HepG2 (cell line): ENCODE measurements around the gene GRIP1. TPM values are rescaled to one million over a fixed set of nuclear protein-coding genes. Genes with fewer than 3 reads are reported as not detected.

ENCODE experiments used
- ATAC-seq: fragments of 200-7000 bp; cut with Tn5 transposase; 3 replicates; pipeline ENCODE4 v1.9.1; 2020; ENCODE audit warnings: mild to moderate bottlenecking, moderate library complexity
- BruUV-seq: library from RNA; stranded (reverse); fragments of 400-500 nt; replicated peaks from 2 replicates; lab custom pipeline; 2021; lab: Mats Ljungman, UMichigan
- CTCF ChIA-PET: fragments of 300-600 bp; formaldehyde crosslinking; extraction: SDS; loops from one replicate; lab custom pipeline; 2021; ENCODE audit warnings: low total read pairs, inconsistent platforms, low intra/inter-chr PET ratio; lab: Yijun Ruan, JAX
- POLR2A ChIA-PET: fragments of 350-600 bp; sonication (Branson Sonifier 250); formaldehyde crosslinking; loops from one replicate; lab custom pipeline; 2020; ENCODE audit warnings: antibody characterized with exemption, inconsistent platforms; lab: Yijun Ruan, JAX
- DNase-seq: peaks from one replicate; pipeline ENCODE4 v3.0.0-alpha.2; 2015; ENCODE audit warnings: low spot score
- FAIRE-seq: peaks from 3 replicates; lab custom pipeline; 2011; peaks lifted over from hg19 to GRCh38; lab: Jason Lieb, UNC
- H2AFZ ChIP-seq: one replicate; pipeline ENCODE4 v1.6.1; 2011; ENCODE audit warnings: low read length, inconsistent platforms
- H3K27ac ChIP-seq: fragments of 300-600 bp; 3 replicates; pipeline ENCODE4 v1.8.0; 2011; ENCODE audit warnings: mixed run types, mild to moderate bottlenecking, mixed read lengths, low read length, inconsistent platforms; ENCODE audit not compliant: insufficient read depth; ENCODE audit errors: extremely low read length
- H3K27me3 ChIP-seq, 2 experiments: fragments of 200-600 bp in 1 of 2; 2 replicates in 1 of 2; 3 replicates in 1 of 2; pipeline versions ENCODE4 v1.6.0 to v1.8.0; 2011; ENCODE audit warnings: low read length in 2 of 2, mild to moderate bottlenecking in 2 of 2, moderate library complexity in 2 of 2, inconsistent platforms in 1 of 2; ENCODE audit not compliant: insufficient read depth in 2 of 2, control insufficient read depth in 1 of 2
- H3K36me3 ChIP-seq, 2 experiments: fragments of 200-600 bp in 1 of 2; replicated peaks in 1 of 2; 2 replicates in 1 of 2; 3 replicates in 1 of 2; pipeline versions ENCODE4 v1.5.1 to v1.8.0; 2011; ENCODE audit warnings: low read length in 2 of 2, inconsistent platforms in 1 of 2; ENCODE audit not compliant: insufficient read depth in 2 of 2, control insufficient read depth in 1 of 2
- H3K4me1 ChIP-seq: 2 replicates; pipeline ENCODE4 v1.5.1; 2012; ENCODE audit warnings: low read length, inconsistent platforms; ENCODE audit not compliant: insufficient read depth
- H3K4me2 ChIP-seq: 2 replicates; pipeline ENCODE4 v1.6.0; 2011; ENCODE audit warnings: low read depth, low read length, inconsistent platforms
- H3K4me3 ChIP-seq, 3 experiments: fragments of 200-600 bp in 1 of 3; sonication (generic), shearing (Covaris generic) in 1 of 3; replicated peaks in 1 of 3; 2 replicates each; pipeline ENCODE4 v1.5.1; 2011 to 2016; ENCODE audit warnings: low read length in 3 of 3, inconsistent platforms in 2 of 3, low read depth in 2 of 3, mild to moderate bottlenecking in 2 of 3, control low read depth in 1 of 3, mixed read lengths in 1 of 3; ENCODE audit not compliant: insufficient read depth in 1 of 3
- H3K79me2 ChIP-seq: one replicate; pipeline ENCODE4 v1.6.1; 2011; ENCODE audit warnings: low read length, inconsistent platforms; ENCODE audit not compliant: insufficient read depth
- H3K9ac ChIP-seq: 2 replicates; pipeline ENCODE4 v1.6.0; 2011; ENCODE audit warnings: mild to moderate bottlenecking, low read depth, low read length, inconsistent platforms; ENCODE audit not compliant: insufficient read depth
- H3K9me3 ChIP-seq: 2 replicates; pipeline ENCODE4 v1.5.1; 2012; ENCODE audit warnings: mild to moderate bottlenecking, low read length
- H4K20me1 ChIP-seq: 2 replicates; pipeline ENCODE4 v1.6.0; 2011; ENCODE audit warnings: inconsistent platforms, mild to moderate bottlenecking, low read length, moderate library complexity; ENCODE audit not compliant: insufficient read depth
- RORA ChIP-seq: sonication (generic); formaldehyde crosslinking; IDR thresholded peaks from 2 replicates; pipeline ENCODE4 v1.5.0; 2020; ENCODE audit warnings: mild to moderate bottlenecking, missing genetic modification reagents, moderate library complexity
- SOX6 ChIP-seq, 2 experiments: fragments of 450-650 bp in 1 of 2; sonication (generic) in 1 of 2; formaldehyde crosslinking in 1 of 2; IDR thresholded peaks; 2 replicates each; pipeline versions ENCODE4 v1.4.0 to v1.6.1; 2017 to 2020; ENCODE audit warnings: antibody characterized with exemption in 1 of 2, mild to moderate bottlenecking in 1 of 2, missing genetic modification reagents in 1 of 2
- ZNF3 ChIP-seq: IDR thresholded peaks from 2 replicates; pipeline ENCODE4 v1.7.0; 2017; ENCODE audit warnings: inconsistent platforms
- ZNF841 ChIP-seq: sonication (generic); formaldehyde crosslinking; IDR thresholded peaks from 2 replicates; pipeline ENCODE4 v1.8.1; 2023; ENCODE audit warnings: missing genetic modification reagents, borderline replicate concordance
- WGBS: methylation state at CpG from one replicate; pipeline ENCODE4 v1.1.6; 2017; ENCODE audit warnings: low lambda C conversion rate; 5-methylcytosine and 5-hydroxymethylcytosine counted together
- in situ Hi-C: cut with HindIII; loops from 2 replicates; pipeline ENCODE4 v1.10.0; 2017; ENCODE audit warnings: low pct_unique_long_range_greater_than_20kb; ENCODE audit not compliant: extremely low pct_ligation_motif_present
- intact Hi-C: fragments of 100-400 bp; cut with micrococcal nuclease; formaldehyde crosslinking; loops from one replicate; pipeline ENCODE4 v1.10.0; 2022; ENCODE audit not compliant: unreplicated experiment
- polyA plus RNA-seq, 8 experiments: library from polyadenylated mRNA; depleted of rRNA in 3 of 8; stranded (reverse) in 7 of 8; unstranded in 1 of 8; fragments of >200 nt; fragmentation: Illumina TruSeq in 4 of 8; extraction: Trizol in 4 of 8; gene quantifications; 2 replicates each; pipeline versions ENCODE4 v1.2.1 to v1.2.3, GENCODE V29; 2011 to 2016; ENCODE audit warnings: low read depth in 4 of 8, missing spikeins in 1 of 8, mixed read lengths in 1 of 8; ENCODE audit not compliant: insufficient read depth in 1 of 8
- total RNA-seq, 5 experiments: library from RNA; depleted of rRNA; stranded (reverse); fragments of >200 nt; fragmentation: Illumina TruSeq; extraction: Trizol; gene quantifications; 2 replicates each; pipeline ENCODE4 v1.2.3, GENCODE V29; 2016; ENCODE audit warnings: low read depth in 1 of 5
- TF ChIP-seq, protein P1 (sequence below): sonication (generic); formaldehyde crosslinking; IDR thresholded peaks from 2 replicates; pipeline ENCODE4 v1.8.1; 2022; ENCODE audit warnings: mild to moderate bottlenecking, missing genetic modification reagents
- TF ChIP-seq, protein P2 (sequence below): sonication (generic); formaldehyde crosslinking; IDR thresholded peaks from 2 replicates; pipeline ENCODE4 v1.5.0; 2020; ENCODE audit warnings: mild to moderate bottlenecking, missing genetic modification reagents
- TF ChIP-seq, protein P3 (sequence below): IDR thresholded peaks from 2 replicates; pipeline ENCODE4 v1.6.1; 2012; ENCODE audit warnings: low read length, improper control_type of control experiment
- TF ChIP-seq, protein P4 (sequence below): IDR thresholded peaks from 2 replicates; pipeline ENCODE4 v1.4.0; 2020; ENCODE audit warnings: mild to moderate bottlenecking, missing genetic modification reagents

GRIP1 gene
- total and polyA plus RNA-seq, 2 of the 13 experiments (the other 11 are each of a cell fraction or from before 2014, with no cell fraction given) = not detected

DNA sequence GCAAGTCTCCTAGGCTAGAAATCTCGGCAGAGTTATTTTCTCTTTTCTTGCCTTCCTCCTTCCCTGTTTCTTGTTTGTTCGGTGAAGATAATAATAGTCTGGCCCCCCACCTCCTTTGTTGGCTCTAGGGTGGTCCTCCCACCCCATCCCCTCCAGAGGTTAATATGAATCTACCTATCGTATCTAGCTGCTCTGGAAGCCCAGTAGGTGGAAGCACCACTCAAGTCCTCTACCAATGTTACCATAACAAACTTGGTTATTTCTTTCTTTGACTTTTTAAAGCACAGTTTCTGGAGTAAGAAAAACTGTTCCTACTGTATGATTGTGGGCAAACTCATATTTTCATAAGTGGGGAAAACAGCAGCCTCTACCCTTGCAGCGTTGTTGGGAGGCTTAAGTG, 19.7 kb upstream of the GRIP1 start:
- no peaks in the 10 kb centered on the region for H3K36me3 ChIP-seq
- intact Hi-C loops = no loop called here
- CTCF ChIA-PET = no interaction called here
- no peak overlapping the region for H3K27ac ChIP-seq
- no peaks in the 10 kb centered on the region for H3K9me3 ChIP-seq
- no peak overlapping the region for H3K4me2 ChIP-seq
- no peak overlapping the region for H3K9ac ChIP-seq
- BruUV-seq = no TSS peak
- H3K27me3 ChIP-seq = no peaks in the 10 kb centered on the region
- FAIRE-seq = no peak
- TF ChIP-seq ZNF841 (no peak), SOX6 (IDR thresholded peaks at IDR 0.05) (no peak), SOX6 (CRISPR knock-in tag; IDR thresholded peaks at IDR 0.05) (no peak), RORA (CRISPR knock-in tag) (no peak), ZNF3 (CRISPR knock-in tag) (no peak)
- TF ChIP-seq, protein P1, sequence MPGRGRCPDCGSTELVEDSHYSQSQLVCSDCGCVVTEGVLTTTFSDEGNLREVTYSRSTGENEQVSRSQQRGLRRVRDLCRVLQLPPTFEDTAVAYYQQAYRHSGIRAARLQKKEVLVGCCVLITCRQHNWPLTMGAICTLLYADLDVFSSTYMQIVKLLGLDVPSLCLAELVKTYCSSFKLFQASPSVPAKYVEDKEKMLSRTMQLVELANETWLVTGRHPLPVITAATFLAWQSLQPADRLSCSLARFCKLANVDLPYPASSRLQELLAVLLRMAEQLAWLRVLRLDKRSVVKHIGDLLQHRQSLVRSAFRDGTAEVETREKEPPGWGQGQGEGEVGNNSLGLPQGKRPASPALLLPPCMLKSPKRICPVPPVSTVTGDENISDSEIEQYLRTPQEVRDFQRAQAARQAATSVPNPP (CRISPR knock-in tag) = no peak
- TF ChIP-seq, protein P2, sequence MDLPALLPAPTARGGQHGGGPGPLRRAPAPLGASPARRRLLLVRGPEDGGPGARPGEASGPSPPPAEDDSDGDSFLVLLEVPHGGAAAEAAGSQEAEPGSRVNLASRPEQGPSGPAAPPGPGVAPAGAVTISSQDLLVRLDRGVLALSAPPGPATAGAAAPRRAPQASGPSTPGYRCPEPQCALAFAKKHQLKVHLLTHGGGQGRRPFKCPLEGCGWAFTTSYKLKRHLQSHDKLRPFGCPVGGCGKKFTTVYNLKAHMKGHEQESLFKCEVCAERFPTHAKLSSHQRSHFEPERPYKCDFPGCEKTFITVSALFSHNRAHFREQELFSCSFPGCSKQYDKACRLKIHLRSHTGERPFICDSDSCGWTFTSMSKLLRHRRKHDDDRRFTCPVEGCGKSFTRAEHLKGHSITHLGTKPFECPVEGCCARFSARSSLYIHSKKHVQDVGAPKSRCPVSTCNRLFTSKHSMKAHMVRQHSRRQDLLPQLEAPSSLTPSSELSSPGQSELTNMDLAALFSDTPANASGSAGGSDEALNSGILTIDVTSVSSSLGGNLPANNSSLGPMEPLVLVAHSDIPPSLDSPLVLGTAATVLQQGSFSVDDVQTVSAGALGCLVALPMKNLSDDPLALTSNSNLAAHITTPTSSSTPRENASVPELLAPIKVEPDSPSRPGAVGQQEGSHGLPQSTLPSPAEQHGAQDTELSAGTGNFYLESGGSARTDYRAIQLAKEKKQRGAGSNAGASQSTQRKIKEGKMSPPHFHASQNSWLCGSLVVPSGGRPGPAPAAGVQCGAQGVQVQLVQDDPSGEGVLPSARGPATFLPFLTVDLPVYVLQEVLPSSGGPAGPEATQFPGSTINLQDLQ (CRISPR knock-in tag) = no peak
- TF ChIP-seq, protein P3, sequence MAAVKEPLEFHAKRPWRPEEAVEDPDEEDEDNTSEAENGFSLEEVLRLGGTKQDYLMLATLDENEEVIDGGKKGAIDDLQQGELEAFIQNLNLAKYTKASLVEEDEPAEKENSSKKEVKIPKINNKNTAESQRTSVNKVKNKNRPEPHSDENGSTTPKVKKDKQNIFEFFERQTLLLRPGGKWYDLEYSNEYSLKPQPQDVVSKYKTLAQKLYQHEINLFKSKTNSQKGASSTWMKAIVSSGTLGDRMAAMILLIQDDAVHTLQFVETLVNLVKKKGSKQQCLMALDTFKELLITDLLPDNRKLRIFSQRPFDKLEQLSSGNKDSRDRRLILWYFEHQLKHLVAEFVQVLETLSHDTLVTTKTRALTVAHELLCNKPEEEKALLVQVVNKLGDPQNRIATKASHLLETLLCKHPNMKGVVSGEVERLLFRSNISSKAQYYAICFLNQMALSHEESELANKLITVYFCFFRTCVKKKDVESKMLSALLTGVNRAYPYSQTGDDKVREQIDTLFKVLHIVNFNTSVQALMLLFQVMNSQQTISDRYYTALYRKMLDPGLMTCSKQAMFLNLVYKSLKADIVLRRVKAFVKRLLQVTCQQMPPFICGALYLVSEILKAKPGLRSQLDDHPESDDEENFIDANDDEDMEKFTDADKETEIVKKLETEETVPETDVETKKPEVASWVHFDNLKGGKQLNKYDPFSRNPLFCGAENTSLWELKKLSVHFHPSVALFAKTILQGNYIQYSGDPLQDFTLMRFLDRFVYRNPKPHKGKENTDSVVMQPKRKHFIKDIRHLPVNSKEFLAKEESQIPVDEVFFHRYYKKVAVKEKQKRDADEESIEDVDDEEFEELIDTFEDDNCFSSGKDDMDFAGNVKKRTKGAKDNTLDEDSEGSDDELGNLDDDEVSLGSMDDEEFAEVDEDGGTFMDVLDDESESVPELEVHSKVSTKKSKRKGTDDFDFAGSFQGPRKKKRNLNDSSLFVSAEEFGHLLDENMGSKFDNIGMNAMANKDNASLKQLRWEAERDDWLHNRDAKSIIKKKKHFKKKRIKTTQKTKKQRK = no peak
- TF ChIP-seq, protein P4, sequence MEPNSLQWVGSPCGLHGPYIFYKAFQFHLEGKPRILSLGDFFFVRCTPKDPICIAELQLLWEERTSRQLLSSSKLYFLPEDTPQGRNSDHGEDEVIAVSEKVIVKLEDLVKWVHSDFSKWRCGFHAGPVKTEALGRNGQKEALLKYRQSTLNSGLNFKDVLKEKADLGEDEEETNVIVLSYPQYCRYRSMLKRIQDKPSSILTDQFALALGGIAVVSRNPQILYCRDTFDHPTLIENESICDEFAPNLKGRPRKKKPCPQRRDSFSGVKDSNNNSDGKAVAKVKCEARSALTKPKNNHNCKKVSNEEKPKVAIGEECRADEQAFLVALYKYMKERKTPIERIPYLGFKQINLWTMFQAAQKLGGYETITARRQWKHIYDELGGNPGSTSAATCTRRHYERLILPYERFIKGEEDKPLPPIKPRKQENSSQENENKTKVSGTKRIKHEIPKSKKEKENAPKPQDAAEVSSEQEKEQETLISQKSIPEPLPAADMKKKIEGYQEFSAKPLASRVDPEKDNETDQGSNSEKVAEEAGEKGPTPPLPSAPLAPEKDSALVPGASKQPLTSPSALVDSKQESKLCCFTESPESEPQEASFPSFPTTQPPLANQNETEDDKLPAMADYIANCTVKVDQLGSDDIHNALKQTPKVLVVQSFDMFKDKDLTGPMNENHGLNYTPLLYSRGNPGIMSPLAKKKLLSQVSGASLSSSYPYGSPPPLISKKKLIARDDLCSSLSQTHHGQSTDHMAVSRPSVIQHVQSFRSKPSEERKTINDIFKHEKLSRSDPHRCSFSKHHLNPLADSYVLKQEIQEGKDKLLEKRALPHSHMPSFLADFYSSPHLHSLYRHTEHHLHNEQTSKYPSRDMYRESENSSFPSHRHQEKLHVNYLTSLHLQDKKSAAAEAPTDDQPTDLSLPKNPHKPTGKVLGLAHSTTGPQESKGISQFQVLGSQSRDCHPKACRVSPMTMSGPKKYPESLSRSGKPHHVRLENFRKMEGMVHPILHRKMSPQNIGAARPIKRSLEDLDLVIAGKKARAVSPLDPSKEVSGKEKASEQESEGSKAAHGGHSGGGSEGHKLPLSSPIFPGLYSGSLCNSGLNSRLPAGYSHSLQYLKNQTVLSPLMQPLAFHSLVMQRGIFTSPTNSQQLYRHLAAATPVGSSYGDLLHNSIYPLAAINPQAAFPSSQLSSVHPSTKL (CRISPR knock-in tag) = no peak
- TF ChIP-seq, all 625 proteins: peak for 0
- Histone ChIP-seq H4K20me1 (no peaks in the 10 kb centered on the region), H3K4me1 (no peaks in the 10 kb centered on the region), H3K79me2 (no peaks in the 10 kb centered on the region), H3K4me3 (no peak overlapping the region), H2AFZ (no peak overlapping the region)
- DNase-seq (no peak), ATAC-seq (no peak)
- in situ Hi-C loops = no loop called here
- 1% methylated on average over 4 of the region's 4 CpGs for WGBS
- POLR2A ChIA-PET = no interaction called here
